K562 (cell line): ENCODE results near the gene ETFBKMT. TPM values are rescaled to one million over a fixed set of nuclear protein-coding genes. Genes with fewer than 3 reads are reported as not detected.

ENCODE experiments used
- BRD4 ChIP-seq: fragments of 200-600 bp; sonication (generic); IDR thresholded peaks from 2 replicates; pipeline ENCODE4 v1.6.1; 2017; ENCODE audit warnings: inconsistent platforms
- C11orf30 ChIP-seq: fragments of 450-650 bp; IDR thresholded peaks from 2 replicates; pipeline ENCODE4 v1.6.1; 2016; ENCODE audit warnings: low read depth, mild to moderate bottlenecking
- CBX1 ChIP-seq: sonication (generic); IDR thresholded peaks from 2 replicates; pipeline ENCODE4 v1.6.1; 2016; ENCODE audit warnings: antibody characterized with exemption, low read depth, mild to moderate bottlenecking
- EZH2 ChIP-seq: IDR thresholded peaks from 2 replicates; pipeline ENCODE4 v1.6.1; 2012; ENCODE audit warnings: low read depth, mild to moderate bottlenecking, inconsistent platforms, low read length, borderline replicate concordance
- HNRNPL ChIP-seq: fragments of 200-400 bp; formaldehyde crosslinking; IDR thresholded peaks from 2 replicates; pipeline ENCODE4 v1.6.1; 2017; ENCODE audit warnings: low read depth, mild to moderate bottlenecking, low read length
- KHSRP ChIP-seq: fragments of 450-650 bp; IDR thresholded peaks from 2 replicates; pipeline ENCODE4 v1.6.1; 2017
- KLF13 ChIP-seq: fragments of 450-650 bp; IDR thresholded peaks from 2 replicates; pipeline ENCODE4 v1.6.1; 2016; ENCODE audit warnings: missing genetic modification characterization, low read depth, mild to moderate bottlenecking, missing compliant biosample characterization, moderate library complexity, borderline replicate concordance
- MXI1 ChIP-seq: IDR thresholded peaks from 2 replicates; pipeline ENCODE4 v1.6.1; 2011; ENCODE audit warnings: low read depth, mild to moderate bottlenecking, improper control_type of control experiment, low read length
- NBN ChIP-seq: fragments of 450-650 bp; IDR thresholded peaks from 2 replicates; pipeline ENCODE4 v1.6.1; 2016; ENCODE audit warnings: low read depth, mild to moderate bottlenecking
- POLR2G ChIP-seq: fragments of 200-400 bp; formaldehyde crosslinking; IDR thresholded peaks from 2 replicates; pipeline ENCODE4 v1.6.1; 2017; ENCODE audit warnings: low read depth, mild to moderate bottlenecking, antibody characterized with exemption, low read length, moderate library complexity
- SIN3B ChIP-seq: fragments of 450-650 bp; IDR thresholded peaks from 2 replicates; pipeline ENCODE4 v1.6.1; 2017; ENCODE audit warnings: low read depth, mild to moderate bottlenecking, moderate library complexity
- SMAD3 ChIP-seq: fragments of 450-650 bp; formaldehyde crosslinking; conservative IDR thresholded peaks from 2 replicates; pipeline ENCODE4 v1.4.0; 2020; ENCODE audit warnings: mild to moderate bottlenecking
- SRSF7 ChIP-seq: fragments of 200-400 bp; formaldehyde crosslinking; optimal IDR thresholded peaks from 2 replicates; pipeline ENCODE3; 2017; ENCODE audit warnings: mild to moderate bottlenecking, low read depth, low read length
- TAF7 ChIP-seq: fragments of 450-650 bp; IDR thresholded peaks from 2 replicates; pipeline ENCODE4 v1.6.1; 2016; ENCODE audit warnings: missing genetic modification characterization, missing compliant biosample characterization
- ZKSCAN8 ChIP-seq: fragments of 200-800 bp; sonication (Bioruptor generic); IDR thresholded peaks from 2 replicates; pipeline ENCODE4 v1.6.1; 2016; ENCODE audit warnings: missing genetic modification characterization, missing compliant biosample characterization
- ZNF3 ChIP-seq: fragments of 250-450 bp; sonication (Bioruptor Pico); IDR thresholded peaks from 2 replicates; pipeline ENCODE4 v1.5.0; 2021; ENCODE audit warnings: mild to moderate bottlenecking, moderate library complexity
- polyA plus RNA-seq, 8 experiments: library from polyadenylated mRNA; depleted of rRNA in 4 of 8; stranded (reverse) in 5 of 8; unstranded in 3 of 8; fragments of >200 nt; fragmentation: Nextera tagmentation in 2 of 8; fragmentation: Illumina TruSeq in 1 of 8; extraction: Ambion mirVana in 2 of 8; extraction: Trizol in 1 of 8; gene quantifications; 2 replicates each; pipeline versions ENCODE4 v1.2.1 to v1.2.3, GENCODE V29; 2011 to 2014; ENCODE audit warnings: inconsistent platforms in 1 of 8, missing spikeins in 1 of 8
- total RNA-seq, 7 experiments: library from RNA; depleted of rRNA in 6 of 7; stranded (reverse); fragments of >200 nt in 6 of 7; fragmentation: Illumina TruSeq in 2 of 7; extraction: Trizol in 2 of 7; gene quantifications; 2 replicates each; pipeline versions ENCODE4 v1.2.1 to v1.2.3, GENCODE V29; 2011 to 2021; ENCODE audit warnings: low replicate concordance in 1 of 7
- TF ChIP-seq, protein P1 (sequence below): fragments of 450-650 bp; conservative IDR thresholded peaks from 2 replicates; pipeline ENCODE4 v1.6.1; 2016; ENCODE audit warnings: missing genetic modification characterization, low read depth, mild to moderate bottlenecking, control low read depth, missing compliant biosample characterization
- TF ChIP-seq, protein P2 (sequence below): fragments of 450-650 bp; IDR thresholded peaks from 2 replicates; pipeline ENCODE4 v1.6.1; 2018; ENCODE audit not compliant: partially characterized antibody
- TF ChIP-seq, protein P3 (sequence below), 3 experiments: fragments of 200-800 bp in 1 of 3; fragments of 250-450 bp in 1 of 3; fragments of 450-650 bp in 1 of 3; sonication (Bioruptor Pico) in 1 of 3; sonication (Bioruptor generic) in 1 of 3; formaldehyde crosslinking in 1 of 3; IDR thresholded peaks; 2 replicates each; pipeline versions ENCODE4 v1.6.1 to v1.8.0; 2016 to 2022; ENCODE audit warnings: mild to moderate bottlenecking in 2 of 3, missing genetic modification characterization in 2 of 3, missing compliant biosample characterization in 1 of 3, moderate library complexity in 1 of 3

The ETFBKMT gene
- total and polyA plus RNA-seq, 9 of the 15 experiments (the other 6 are each of a cell fraction or from before 2014, with no cell fraction given), result 0.18 to 1.7 (median 0.96) TPM

DNA sequence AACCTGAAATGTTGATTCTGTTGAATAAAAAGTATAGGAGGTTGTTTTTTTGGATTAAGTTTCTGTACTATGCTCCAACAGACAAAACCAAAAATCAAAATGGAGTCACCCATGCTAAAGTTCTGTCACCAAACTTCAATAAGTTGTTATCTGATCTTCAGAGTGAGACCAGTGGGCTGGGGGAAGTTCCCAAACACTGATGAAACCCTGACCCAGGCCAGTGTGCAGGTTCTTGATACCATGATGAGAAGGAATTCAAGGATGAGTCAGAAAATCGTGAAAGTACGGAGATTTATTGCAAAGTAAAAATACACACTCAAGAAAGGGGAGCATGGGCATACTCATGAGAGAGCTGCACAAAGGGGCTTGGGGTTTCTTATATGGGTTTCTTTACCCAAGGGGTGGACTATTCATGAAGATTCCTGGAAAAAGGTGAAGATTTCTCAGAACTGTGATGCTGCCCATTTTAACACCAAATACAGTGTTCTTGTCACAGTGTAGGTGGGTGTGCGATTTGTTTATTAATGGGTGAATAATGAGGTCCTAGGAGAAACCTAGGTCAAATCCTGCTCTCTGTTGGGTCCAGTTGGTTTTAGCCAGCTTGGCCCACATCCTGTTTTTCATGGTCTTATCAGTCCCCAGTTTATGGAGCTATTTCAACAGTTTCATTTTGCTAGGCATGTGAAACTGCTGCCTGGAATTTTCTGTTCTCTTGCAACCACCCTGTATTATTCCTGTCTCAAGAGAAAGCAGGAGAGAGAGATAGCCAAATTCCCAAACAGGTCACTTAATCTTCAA is 41.1 kb upstream of the ETFBKMT start (continued):
- TF ChIP-seq, protein P1, sequence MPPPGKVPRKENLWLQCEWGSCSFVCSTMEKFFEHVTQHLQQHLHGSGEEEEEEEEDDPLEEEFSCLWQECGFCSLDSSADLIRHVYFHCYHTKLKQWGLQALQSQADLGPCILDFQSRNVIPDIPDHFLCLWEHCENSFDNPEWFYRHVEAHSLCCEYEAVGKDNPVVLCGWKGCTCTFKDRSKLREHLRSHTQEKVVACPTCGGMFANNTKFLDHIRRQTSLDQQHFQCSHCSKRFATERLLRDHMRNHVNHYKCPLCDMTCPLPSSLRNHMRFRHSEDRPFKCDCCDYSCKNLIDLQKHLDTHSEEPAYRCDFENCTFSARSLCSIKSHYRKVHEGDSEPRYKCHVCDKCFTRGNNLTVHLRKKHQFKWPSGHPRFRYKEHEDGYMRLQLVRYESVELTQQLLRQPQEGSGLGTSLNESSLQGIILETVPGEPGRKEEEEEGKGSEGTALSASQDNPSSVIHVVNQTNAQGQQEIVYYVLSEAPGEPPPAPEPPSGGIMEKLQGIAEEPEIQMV (tag), result peak; percentile 99
- TF ChIP-seq HNRNPL (no peak), POLR2G (no peak), KHSRP (no peak), C11orf30 (no peak), CBX1 (no peak), ZKSCAN8 (CRISPR knock-in tag) (peak; percentile 98), MXI1 (no peak), TAF7 (peak; percentile 92), EZH2 (no peak), NBN (no peak), SMAD3 (CRISPR knock-in tag) (peak; percentile 99), KLF13 (tag) (peak; percentile 78), ZNF3 (CRISPR knock-in tag) (no peak), SIN3B (no peak), BRD4 (no peak), SRSF7 (no peak)
- TF ChIP-seq, protein P2, sequence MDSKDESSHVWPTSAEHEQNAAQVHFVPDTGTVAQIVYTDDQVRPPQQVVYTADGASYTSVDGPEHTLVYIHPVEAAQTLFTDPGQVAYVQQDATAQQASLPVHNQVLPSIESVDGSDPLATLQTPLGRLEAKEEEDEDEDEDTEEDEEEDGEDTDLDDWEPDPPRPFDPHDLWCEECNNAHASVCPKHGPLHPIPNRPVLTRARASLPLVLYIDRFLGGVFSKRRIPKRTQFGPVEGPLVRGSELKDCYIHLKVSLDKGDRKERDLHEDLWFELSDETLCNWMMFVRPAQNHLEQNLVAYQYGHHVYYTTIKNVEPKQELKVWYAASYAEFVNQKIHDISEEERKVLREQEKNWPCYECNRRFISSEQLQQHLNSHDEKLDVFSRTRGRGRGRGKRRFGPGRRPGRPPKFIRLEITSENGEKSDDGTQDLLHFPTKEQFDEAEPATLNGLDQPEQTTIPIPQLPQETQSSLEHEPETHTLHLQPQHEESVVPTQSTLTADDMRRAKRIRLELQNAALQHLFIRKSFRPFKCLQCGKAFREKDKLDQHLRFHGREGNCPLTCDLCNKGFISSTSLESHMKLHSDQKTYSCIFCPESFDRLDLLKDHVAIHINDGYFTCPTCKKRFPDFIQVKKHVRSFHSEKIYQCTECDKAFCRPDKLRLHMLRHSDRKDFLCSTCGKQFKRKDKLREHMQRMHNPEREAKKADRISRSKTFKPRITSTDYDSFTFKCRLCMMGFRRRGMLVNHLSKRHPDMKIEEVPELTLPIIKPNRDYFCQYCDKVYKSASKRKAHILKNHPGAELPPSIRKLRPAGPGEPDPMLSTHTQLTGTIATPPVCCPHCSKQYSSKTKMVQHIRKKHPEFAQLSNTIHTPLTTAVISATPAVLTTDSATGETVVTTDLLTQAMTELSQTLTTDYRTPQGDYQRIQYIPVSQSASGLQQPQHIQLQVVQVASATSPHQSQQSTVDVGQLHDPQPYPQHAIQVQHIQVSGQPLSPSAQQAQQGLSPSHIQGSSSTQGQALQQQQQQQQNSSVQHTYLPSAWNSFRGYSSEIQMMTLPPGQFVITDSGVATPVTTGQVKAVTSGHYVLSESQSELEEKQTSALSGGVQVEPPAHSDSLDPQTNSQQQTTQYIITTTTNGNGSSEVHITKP, result peak; percentile 34
- TF ChIP-seq, protein P3, sequence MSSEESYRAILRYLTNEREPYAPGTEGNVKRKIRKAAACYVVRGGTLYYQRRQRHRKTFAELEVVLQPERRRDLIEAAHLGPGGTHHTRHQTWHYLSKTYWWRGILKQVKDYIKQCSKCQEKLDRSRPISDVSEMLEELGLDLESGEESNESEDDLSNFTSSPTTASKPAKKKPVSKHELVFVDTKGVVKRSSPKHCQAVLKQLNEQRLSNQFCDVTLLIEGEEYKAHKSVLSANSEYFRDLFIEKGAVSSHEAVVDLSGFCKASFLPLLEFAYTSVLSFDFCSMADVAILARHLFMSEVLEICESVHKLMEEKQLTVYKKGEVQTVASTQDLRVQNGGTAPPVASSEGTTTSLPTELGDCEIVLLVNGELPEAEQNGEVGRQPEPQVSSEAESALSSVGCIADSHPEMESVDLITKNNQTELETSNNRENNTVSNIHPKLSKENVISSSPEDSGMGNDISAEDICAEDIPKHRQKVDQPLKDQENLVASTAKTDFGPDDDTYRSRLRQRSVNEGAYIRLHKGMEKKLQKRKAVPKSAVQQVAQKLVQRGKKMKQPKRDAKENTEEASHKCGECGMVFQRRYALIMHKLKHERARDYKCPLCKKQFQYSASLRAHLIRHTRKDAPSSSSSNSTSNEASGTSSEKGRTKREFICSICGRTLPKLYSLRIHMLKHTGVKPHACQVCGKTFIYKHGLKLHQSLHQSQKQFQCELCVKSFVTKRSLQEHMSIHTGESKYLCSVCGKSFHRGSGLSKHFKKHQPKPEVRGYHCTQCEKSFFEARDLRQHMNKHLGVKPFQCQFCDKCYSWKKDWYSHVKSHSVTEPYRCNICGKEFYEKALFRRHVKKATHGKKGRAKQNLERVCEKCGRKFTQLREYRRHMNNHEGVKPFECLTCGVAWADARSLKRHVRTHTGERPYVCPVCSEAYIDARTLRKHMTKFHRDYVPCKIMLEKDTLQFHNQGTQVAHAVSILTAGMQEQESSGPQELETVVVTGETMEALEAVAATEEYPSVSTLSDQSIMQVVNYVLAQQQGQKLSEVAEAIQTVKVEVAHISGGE (CRISPR knock-in tag; IDR thresholded peaks at IDR 0.05), result peak in 1 of 3 experiments; percentile 91; a peak in 2 of 6 replicates
